HCT116 (cell line): ENCODE measurements around the gene IL21.

ENCODE experiments used
- ATF3 ChIP-seq: IDR thresholded peaks from 2 replicates; pipeline ENCODE4 v1.6.1; 2012
- CBX3 ChIP-seq: IDR thresholded peaks from 2 replicates; pipeline ENCODE4 v1.6.1; 2012; ENCODE audit warnings: low read depth
- CEBPB ChIP-seq: IDR thresholded peaks from 2 replicates; pipeline ENCODE4 v1.6.1; 2012; ENCODE audit warnings: low read depth
- CTCF ChIP-seq, 3 experiments: fragments of 200-600 bp in 1 of 3; sonication (generic) in 1 of 3; IDR thresholded peaks in 2 of 3; conservative IDR thresholded peaks in 1 of 3; 2 replicates each; pipeline ENCODE4 v1.5.1; 2012 to 2017; ENCODE audit warnings: low read depth in 2 of 3, low read length in 2 of 3, antibody characterized with exemption in 1 of 3, borderline replicate concordance in 1 of 3, control low read depth in 1 of 3, mild to moderate bottlenecking in 1 of 3, mixed read lengths in 1 of 3, mixed run types in 1 of 3, moderate library complexity in 1 of 3; ENCODE audit not compliant: insufficient read depth in 1 of 3
- EGR1 ChIP-seq: IDR thresholded peaks from 2 replicates; pipeline ENCODE4 v1.6.1; 2012; ENCODE audit warnings: low read depth
- EZH2 ChIP-seq: fragments of 200-600 bp; sonication (generic); IDR thresholded peaks from 2 replicates; pipeline ENCODE4 v1.6.1; 2017; ENCODE audit warnings: antibody characterized with exemption, mixed run types
- EZH2phosphoT487 ChIP-seq: fragments of 200-600 bp; IDR thresholded peaks from 2 replicates; pipeline ENCODE4 v1.6.1; 2018; ENCODE audit warnings: antibody characterized with exemption, borderline replicate concordance
- MAX ChIP-seq: IDR thresholded peaks from 2 replicates; pipeline ENCODE4 v1.6.1; 2012
- POLR2A ChIP-seq: IDR thresholded peaks from 2 replicates; pipeline ENCODE4 v1.7.0; 2011; ENCODE audit warnings: borderline replicate concordance; ENCODE audit not compliant: insufficient read depth, insufficient read length; ENCODE audit errors: extremely low read depth
- POLR2AphosphoS5 ChIP-seq: IDR thresholded peaks from 2 replicates; pipeline ENCODE4 v1.6.1; 2011; ENCODE audit warnings: mild to moderate bottlenecking, low read depth, low read length, moderate library complexity
- SP1 ChIP-seq: IDR thresholded peaks from 2 replicates; pipeline ENCODE4 v1.6.1; 2012; ENCODE audit warnings: low read depth
- YY1 ChIP-seq: IDR thresholded peaks from 2 replicates; pipeline ENCODE4 v1.6.1; 2011; ENCODE audit warnings: low read length, low read depth, moderate library complexity, mild to moderate bottlenecking; ENCODE audit not compliant: insufficient replicate concordance; ENCODE audit errors: extremely low read depth
- ZNF274 ChIP-seq: fragments of 200-500 bp; sonication (Bioruptor generic); IDR thresholded peaks from 2 replicates; pipeline ENCODE4 v1.6.1; 2014; ENCODE audit warnings: mild to moderate bottlenecking, low read depth, low read length, inconsistent platforms

GRCh38 chr4:122624205-122624604, 3.3 kb upstream of the IL21 start:
- TF ChIP-seq CTCF (IDR thresholded peaks at IDR 0.05 in 2 of 3, conservative IDR thresholded peaks at IDR 0.05 in 1 of 3; ENCODE audit: borderline replicate concordance in 1 of 3, insufficient read depth in 1 of 3, low read depth in 2 of 3, low read length in 2 of 3): no peak
- TF ChIP-seq SP1: no peak
- no peak for TF ChIP-seq ATF3
- TF ChIP-seq POLR2A: no peak
- no peak for TF ChIP-seq EZH2
- no peak for TF ChIP-seq CEBPB
- TF ChIP-seq ZNF274: no peak
- no peak for TF ChIP-seq EZH2phosphoT487
- no peak for TF ChIP-seq POLR2AphosphoS5
- TF ChIP-seq YY1: no peak
- no peak for TF ChIP-seq CBX3
- TF ChIP-seq MAX: no peak
- TF ChIP-seq EGR1: no peak
